Measurements from ENCODE around the gene MYH15. TPM values are rescaled to one million over a fixed set of nuclear protein-coding genes. Genes with fewer than 3 reads are reported as not detected.

MYH15 gene
- total and polyA plus RNA-seq, 10 of the 15 experiments (the other 5 are each of a cell fraction or from before 2014, with no cell fraction given): 0.05 to 0.27 (median 0.09) TPM; not detected in 1

GRCh38 chr3:108433928-108434327 is 76.5 kb downstream of the MYH15 start:
- ATAC-seq: no peak
- Histone ChIP-seq H4K20me1 (ENCODE audit: control insufficient read depth, insufficient read depth) (no peaks in the 10 kb centered on the region), H3K27me3 (replicated peaks in 1 of 2; ENCODE audit: control insufficient read depth in 2 of 2, insufficient read depth in 2 of 2, low read length in 1 of 2) (no peaks in the 10 kb centered on the region), H2AFZ (ENCODE audit: control insufficient read depth, low read depth, low read length) (no peak overlapping the region), H3K9me3 (replicated peaks; ENCODE audit: control insufficient read depth, insufficient read depth, low read length) (no peaks in the 10 kb centered on the region; the same call in 1 of the 3 replicates), H3K9ac (ENCODE audit: control insufficient read depth, insufficient read depth, low read length) (no peak overlapping the region), H3K36me3 (ENCODE audit: control insufficient read depth in 2 of 2, insufficient read depth in 2 of 2, low read length in 1 of 2) (no peaks in the 10 kb centered on the region), H3K27ac (ENCODE audit: control insufficient read depth, insufficient read depth) (no peak overlapping the region), H3K4me3 (no peak overlapping the region), H3K79me2 (ENCODE audit: control insufficient read depth, insufficient read depth, low read length) (no peaks in the 10 kb centered on the region), H3K4me2 (ENCODE audit: control insufficient read depth, insufficient read depth) (no peak overlapping the region), H3K4me1 (ENCODE audit: control insufficient read depth, insufficient read depth, low read length) (no peaks in the 10 kb centered on the region)
- TF ChIP-seq EP300 (IDR thresholded peaks at IDR 0.05; ENCODE audit: borderline replicate concordance in 1 of 2, control insufficient read depth in 1 of 2, low read depth in 2 of 2, low read length in 2 of 2) (no peak), CUX1 (IDR thresholded peaks at IDR 0.05; ENCODE audit: insufficient replicate concordance, low read depth, low read length) (no peak), ZNF217 (IDR thresholded peaks at IDR 0.05) (no peak), ZBTB4 (CRISPR knock-in tag; IDR thresholded peaks at IDR 0.05) (no peak), CEBPZ (IDR thresholded peaks at IDR 0.05; ENCODE audit: low read depth, low read length) (no peak), STAT3 (IDR thresholded peaks at IDR 0.05; ENCODE audit: low read depth, low read length) (no peak), NKRF (conservative IDR thresholded peaks at IDR 0.05) (no peak)
- POLR2A ChIA-PET: no interaction called here
- FAIRE-seq: no peak
- SMC1A ChIA-PET (ENCODE audit: uncharacterized antibody, unreplicated experiment): no interaction called here
- DNase-seq (ENCODE audit: low read depth, low spot score): no peak
- CTCF ChIA-PET: interaction anchor here (0.7 kb wide), 1 partner anchor 481 kb away, joined by 3 read pairs; no protein-coding TSS in a partner anchor
- in situ Hi-C loops (cut with MboI): no loop called here
- RAD21 ChIA-PET (ENCODE audit: unreplicated experiment): interaction anchor here (0.8 kb wide), 1 partner anchor 35 kb away, joined by 3 read pairs; no protein-coding TSS in a partner anchor
- 0% methylated on average over 1 of the region's 1 CpG for WGBS (ENCODE audit: insufficient coverage, insufficient replicate concordance, low lambda C conversion rate, missing lambda C conversion rate)
- no TSS peak for BruUV-seq (replicated peaks)
- intact Hi-C loops (cut with micrococcal nuclease; ENCODE audit: unreplicated experiment): no loop called here

Data from GM12878 (cell line).